OCI-LY7 (cell line): Measurements from ENCODE around the gene INSL3.

Experiments
- EZH2phosphoT487 ChIP-seq: fragments of 200-600 bp; sonication (generic); IDR thresholded peaks from 2 replicates; pipeline ENCODE4 v1.6.1; 2018; ENCODE audit warnings: low read depth, borderline replicate concordance, mild to moderate bottlenecking, mixed run types, antibody characterized with exemption, low read length, moderate library complexity, mixed read lengths
- TF ChIP-seq, protein P1 (sequence below): fragments of 200-600 bp; sonication (generic); conservative IDR thresholded peaks from 2 replicates; pipeline ENCODE4 v1.5.1; 2014; ENCODE audit warnings: mild to moderate bottlenecking, antibody characterized with exemption, low read length, moderate library complexity, mixed read lengths

DNA sequence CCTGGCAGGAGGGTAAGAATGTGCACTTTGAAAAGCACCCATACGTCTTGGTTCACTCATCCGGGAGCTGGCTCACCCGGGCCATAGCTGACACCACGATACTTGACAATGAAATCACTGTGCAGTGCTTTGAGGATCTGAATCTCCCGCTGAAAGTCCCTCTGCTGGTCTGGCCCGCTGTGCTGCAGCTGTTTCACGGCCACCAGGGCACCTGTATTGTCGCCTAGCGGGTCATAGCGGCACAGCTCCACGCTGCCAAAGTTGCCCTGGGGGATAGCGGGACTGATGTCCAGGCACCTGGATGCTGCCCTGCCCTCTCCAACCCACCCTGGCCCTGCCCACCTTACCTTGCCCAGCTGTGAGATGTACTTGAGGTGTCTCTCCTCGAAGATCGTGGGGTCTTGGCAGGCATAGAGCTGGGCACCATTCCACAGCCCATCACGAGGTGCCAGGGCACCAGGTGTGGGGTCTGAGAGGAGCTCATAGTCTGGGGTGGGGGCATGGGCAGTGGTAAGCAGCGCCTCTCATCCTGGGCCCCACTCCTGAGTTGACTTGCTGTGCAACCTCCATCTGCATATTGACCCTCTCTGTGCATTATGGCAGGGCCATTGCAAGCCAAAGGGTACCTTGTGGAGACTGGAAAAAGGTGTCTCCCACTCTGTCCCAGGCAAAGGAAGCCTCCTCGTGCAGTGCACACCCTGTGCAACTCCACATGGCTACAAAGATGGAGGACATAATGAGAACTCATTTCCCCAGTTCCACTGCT lies 11.3 kb upstream of the INSL3 start:
- TF ChIP-seq, protein P1, sequence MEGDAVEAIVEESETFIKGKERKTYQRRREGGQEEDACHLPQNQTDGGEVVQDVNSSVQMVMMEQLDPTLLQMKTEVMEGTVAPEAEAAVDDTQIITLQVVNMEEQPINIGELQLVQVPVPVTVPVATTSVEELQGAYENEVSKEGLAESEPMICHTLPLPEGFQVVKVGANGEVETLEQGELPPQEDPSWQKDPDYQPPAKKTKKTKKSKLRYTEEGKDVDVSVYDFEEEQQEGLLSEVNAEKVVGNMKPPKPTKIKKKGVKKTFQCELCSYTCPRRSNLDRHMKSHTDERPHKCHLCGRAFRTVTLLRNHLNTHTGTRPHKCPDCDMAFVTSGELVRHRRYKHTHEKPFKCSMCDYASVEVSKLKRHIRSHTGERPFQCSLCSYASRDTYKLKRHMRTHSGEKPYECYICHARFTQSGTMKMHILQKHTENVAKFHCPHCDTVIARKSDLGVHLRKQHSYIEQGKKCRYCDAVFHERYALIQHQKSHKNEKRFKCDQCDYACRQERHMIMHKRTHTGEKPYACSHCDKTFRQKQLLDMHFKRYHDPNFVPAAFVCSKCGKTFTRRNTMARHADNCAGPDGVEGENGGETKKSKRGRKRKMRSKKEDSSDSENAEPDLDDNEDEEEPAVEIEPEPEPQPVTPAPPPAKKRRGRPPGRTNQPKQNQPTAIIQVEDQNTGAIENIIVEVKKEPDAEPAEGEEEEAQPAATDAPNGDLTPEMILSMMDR: no peak
- TF ChIP-seq EZH2phosphoT487: no peak
